GM12878 (cell line): Measurements from ENCODE around the gene DPM1. TPM values are rescaled to one million over a fixed set of nuclear protein-coding genes. Genes with fewer than 3 reads are reported as not detected.

Experiments used
- ATAC-seq: fragments of 200-7000 bp; cut with Tn5 transposase; 3 replicates; pipeline ENCODE4 v1.9.1; 2020; ENCODE audit warnings: mild to moderate bottlenecking, moderate library complexity
- BruUV-seq: library from RNA; stranded (reverse); fragments of 400-500 nt; replicated peaks from 2 replicates; lab custom pipeline; 2021; lab: Mats Ljungman, UMichigan
- CTCF ChIA-PET: fragments of 300-600 bp; sonication (Branson Sonifier 250); formaldehyde crosslinking; extraction: SDS; loops from one replicate; lab custom pipeline; 2021; ENCODE audit warnings: inconsistent platforms; lab: Yijun Ruan, JAX
- POLR2A ChIA-PET: fragments of 350-600 bp; formaldehyde crosslinking; extraction: SDS; loops from one replicate; lab custom pipeline; 2021; ENCODE audit warnings: inconsistent platforms; lab: Charles Lee
- RAD21 ChIA-PET: fragments of 300-600 bp; sonication (Branson Sonifier 250); formaldehyde crosslinking; loops from one replicate; lab custom pipeline; 2023; ENCODE audit warnings: antibody characterized with exemption; ENCODE audit not compliant: unreplicated experiment; lab: Charles Lee
- SMC1A ChIA-PET: fragments of 300-600 bp; sonication (Branson Sonifier 250); formaldehyde crosslinking; loops from one replicate; lab custom pipeline; 2023; ENCODE audit not compliant: unreplicated experiment, uncharacterized antibody; lab: Charles Lee
- DNase-seq: peaks from one replicate; pipeline ENCODE4 v3.0.0-alpha.2; 2011; ENCODE audit warnings: low read depth, low spot score
- FAIRE-seq: peaks from 3 replicates; lab custom pipeline; 2011; peaks lifted over from hg19 to GRCh38; lab: Jason Lieb, UNC
- H2AFZ ChIP-seq: 2 replicates; pipeline ENCODE4 v1.6.0; 2011; ENCODE audit warnings: low read depth, low read length, control low read depth; ENCODE audit not compliant: control insufficient read depth
- H3K27ac ChIP-seq: 2 replicates; pipeline ENCODE4 v1.5.1; 2011; ENCODE audit warnings: control low read depth; ENCODE audit not compliant: control insufficient read depth, insufficient read depth
- H3K27me3 ChIP-seq, 2 experiments: replicated peaks in 1 of 2; 2 replicates each; pipeline versions ENCODE4 v1.6.0 to v1.6.1; 2011; ENCODE audit warnings: low read length in 1 of 2; ENCODE audit not compliant: control insufficient read depth in 2 of 2, insufficient read depth in 2 of 2
- H3K36me3 ChIP-seq, 2 experiments: 2 replicates each; pipeline ENCODE4 v1.5.1; 2011; ENCODE audit warnings: low read length in 1 of 2; ENCODE audit not compliant: control insufficient read depth in 2 of 2, insufficient read depth in 2 of 2
- H3K4me1 ChIP-seq: 2 replicates; pipeline ENCODE4 v1.6.1; 2011; ENCODE audit warnings: mild to moderate bottlenecking, low read length, moderate library complexity, mixed read lengths; ENCODE audit not compliant: control insufficient read depth, insufficient read depth
- H3K4me2 ChIP-seq: 2 replicates; pipeline ENCODE4 v1.6.0; 2011; ENCODE audit warnings: control low read depth; ENCODE audit not compliant: control insufficient read depth, insufficient read depth
- H3K4me3 ChIP-seq: fragments of 200-600 bp; sonication (generic); 2 replicates; pipeline ENCODE4 v1.5.1; 2016
- H3K79me2 ChIP-seq: 2 replicates; pipeline ENCODE4 v1.6.0; 2011; ENCODE audit warnings: low read length; ENCODE audit not compliant: control insufficient read depth, insufficient read depth
- H3K9ac ChIP-seq: 2 replicates; pipeline ENCODE4 v1.8.0; 2011; ENCODE audit warnings: low read length, control low read depth, mixed read lengths; ENCODE audit not compliant: control insufficient read depth, insufficient read depth
- H3K9me3 ChIP-seq: replicated peaks from 3 replicates; pipeline ENCODE4 v1.5.1; 2011; ENCODE audit warnings: mild to moderate bottlenecking, low read length; ENCODE audit not compliant: control insufficient read depth, insufficient read depth
- H4K20me1 ChIP-seq: 2 replicates; pipeline ENCODE4 v1.6.0; 2011; ENCODE audit not compliant: control insufficient read depth, insufficient read depth
- BACH1 ChIP-seq: fragments of 450-650 bp; IDR thresholded peaks from 2 replicates; pipeline ENCODE4 v1.6.1; 2017; ENCODE audit warnings: mild to moderate bottlenecking, borderline replicate concordance
- EGR1 ChIP-seq, 2 experiments: IDR thresholded peaks; 1 replicate in 1 of 2; 2 replicates in 1 of 2; pipeline ENCODE4 v1.6.1; 2011 to 2012; ENCODE audit warnings: low read depth in 2 of 2, low read length in 2 of 2, borderline replicate concordance in 1 of 2, mild to moderate bottlenecking in 1 of 2, moderate library complexity in 1 of 2
- IKZF2 ChIP-seq, 2 experiments: fragments of 450-650 bp; IDR thresholded peaks; 2 replicates each; pipeline ENCODE4 v1.6.1; 2017; ENCODE audit warnings: mild to moderate bottlenecking in 2 of 2, moderate library complexity in 2 of 2
- JUND ChIP-seq: IDR thresholded peaks from 2 replicates; pipeline ENCODE4 v1.6.1; 2012; ENCODE audit warnings: low read depth, mild to moderate bottlenecking, low read length, improper control_type of control experiment, moderate library complexity
- MEF2A ChIP-seq: IDR thresholded peaks from 2 replicates; pipeline ENCODE4 v1.6.1; 2011; ENCODE audit warnings: low read depth, mild to moderate bottlenecking, low read length, moderate library complexity; ENCODE audit not compliant: insufficient read depth
- MXI1 ChIP-seq: fragments of 150-350 bp; IDR thresholded peaks from 2 replicates; pipeline ENCODE4 v1.6.1; 2011; ENCODE audit warnings: low read depth, mild to moderate bottlenecking, inconsistent platforms, low read length, improper control_type of control experiment
- NR2C2 ChIP-seq: IDR thresholded peaks from 2 replicates; pipeline ENCODE4 v1.6.1; 2011; ENCODE audit warnings: borderline replicate concordance, low read depth; ENCODE audit not compliant: control insufficient read depth, insufficient read length
- NR2F1 ChIP-seq: fragments of 450-650 bp; conservative IDR thresholded peaks from 2 replicates; pipeline ENCODE4 v1.6.1; 2017; ENCODE audit warnings: mild to moderate bottlenecking
- PBX3 ChIP-seq: IDR thresholded peaks from 2 replicates; pipeline ENCODE4 v1.6.1; 2011; ENCODE audit warnings: mild to moderate bottlenecking, low read depth, low read length, moderate library complexity; ENCODE audit not compliant: insufficient replicate concordance
- POU2F2 ChIP-seq: IDR thresholded peaks from 3 replicates; pipeline ENCODE4 v1.6.1; 2011; ENCODE audit warnings: low read depth, mild to moderate bottlenecking, low read length, borderline replicate concordance
- SMAD5 ChIP-seq: IDR thresholded peaks from 2 replicates; pipeline ENCODE4 v1.6.1; 2016; ENCODE audit warnings: antibody characterized with exemption, low read depth
- TARDBP ChIP-seq: IDR thresholded peaks from 2 replicates; pipeline ENCODE4 v1.6.1; 2016; ENCODE audit warnings: borderline replicate concordance
- YBX1 ChIP-seq: fragments of 450-650 bp; IDR thresholded peaks from 2 replicates; pipeline ENCODE4 v1.6.1; 2016; ENCODE audit warnings: antibody characterized with exemption
- WGBS: methylation state at CpG from one replicate; pipeline ENCODE4 v1.1.6; 2016; ENCODE audit warnings: low lambda C conversion rate; ENCODE audit not compliant: insufficient replicate concordance, insufficient coverage; ENCODE audit errors: missing lambda C conversion rate; 5-methylcytosine and 5-hydroxymethylcytosine counted together
- in situ Hi-C: fragments of 300-500 bp; cut with MboI; formaldehyde crosslinking; loops from 9 replicates; pipeline ENCODE4 v1.14.3; 2018; ENCODE audit warnings: mixed read lengths
- intact Hi-C: fragments of 100-400 bp; cut with micrococcal nuclease; formaldehyde crosslinking; loops from one replicate; pipeline ENCODE4 v1.14.2; 2022; ENCODE audit not compliant: unreplicated experiment
- polyA plus RNA-seq, 11 experiments: library from polyadenylated mRNA; depleted of rRNA in 4 of 11; unstranded in 6 of 11; stranded (reverse) in 5 of 11; fragments of >200 nt; fragmentation: Nextera tagmentation in 4 of 11; fragmentation: Illumina TruSeq in 1 of 11; extraction: Ambion mirVana in 4 of 11; extraction: Trizol in 1 of 11; gene quantifications; 1 replicate in 1 of 11; 2 replicates in 10 of 11; pipeline versions ENCODE4 v1.2.1 to v1.2.3, GENCODE V29; 2011 to 2016; ENCODE audit warnings: inconsistent platforms in 2 of 11, missing spikeins in 2 of 11, low read depth in 1 of 11
- total RNA-seq, 4 experiments: library from RNA; depleted of rRNA in 3 of 4; stranded (reverse); fragments of >200 nt in 3 of 4; fragmentation: Illumina TruSeq in 1 of 4; extraction: Trizol in 1 of 4; gene quantifications; 2 replicates each; pipeline versions ENCODE4 v1.2.1 to v1.2.3, GENCODE V29; 2013 to 2021
- TF ChIP-seq, protein P1 (sequence below): fragments of 450-650 bp; IDR thresholded peaks from 2 replicates; pipeline ENCODE4 v1.6.1; 2018; ENCODE audit warnings: mild to moderate bottlenecking, low read depth, moderate library complexity; ENCODE audit not compliant: partially characterized antibody

The DPM1 gene
- total and polyA plus RNA-seq, 10 of the 15 experiments (the other 5 are each of a cell fraction or from before 2014, with no cell fraction given) = 53.3 to 167 (median 108) TPM

DNA sequence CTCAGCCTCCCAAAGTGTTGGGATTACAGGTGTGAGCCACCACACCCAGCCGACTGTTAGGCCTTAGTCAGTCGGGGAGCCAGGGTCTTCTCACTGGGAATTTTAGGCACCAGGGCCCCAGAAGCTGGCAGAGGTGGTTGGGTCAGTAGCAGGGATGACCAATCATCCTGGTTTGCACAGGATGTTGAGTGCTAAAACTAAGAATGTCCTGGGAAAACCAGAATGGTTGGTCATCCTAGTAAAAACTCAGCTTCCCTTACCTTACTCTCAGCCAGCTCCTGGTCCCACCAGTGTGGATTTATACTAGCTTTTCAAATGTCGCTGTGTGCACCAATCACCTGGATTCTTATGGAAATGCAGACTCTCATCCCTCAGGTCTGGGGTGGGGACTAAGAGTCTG, 32.7 kb upstream of the DPM1 start:
- CTCF ChIA-PET = interaction anchor here (0.7 to 14.7 kb wide), 6 partner anchors 10 to 335 kb away, joined by 3 to 177 read pairs (median 4); no protein-coding TSS in a partner anchor
- Histone ChIP-seq H3K4me3 (no peak overlapping the region), H3K27me3 (no peaks in the 10 kb centered on the region), H3K79me2 (no peaks in the 10 kb centered on the region), H4K20me1 (no peaks in the 10 kb centered on the region), H3K27ac (no peak overlapping the region), H3K36me3 (no peaks in the 10 kb centered on the region), H3K9ac (no peak overlapping the region), H3K9me3 (no peaks in the 10 kb centered on the region), H3K4me2 (no peak overlapping the region), H2AFZ (no peak overlapping the region), H3K4me1 (no peaks in the 10 kb centered on the region)
- in situ Hi-C loops = no loop called here
- no TSS peak for BruUV-seq
- SMC1A ChIA-PET = interaction anchor here (0.6 to 1.4 kb wide), 4 partner anchors 197 to 632 kb away, joined by 3 to 4 read pairs (median 3); no protein-coding TSS in a partner anchor
- DNase-seq (no peak), ATAC-seq (no peak), FAIRE-seq (no peak)
- WGBS = 28% methylated on average over 3 of the region's 3 CpGs
- TF ChIP-seq MEF2A (no peak), EGR1 (IDR thresholded peaks at IDR 0.05; ENCODE audit: borderline replicate concordance in 1 of 2, low read depth in 2 of 2, low read length in 2 of 2) (no peak), NR2F1 (no peak), YBX1 (no peak), IKZF2 (IDR thresholded peaks at IDR 0.05) (no peak), MXI1 (no peak), PBX3 (no peak), BACH1 (no peak), SMAD5 (no peak), TARDBP (no peak), POU2F2 (no peak), JUND (no peak), NR2C2 (no peak)
- TF ChIP-seq, protein P1, sequence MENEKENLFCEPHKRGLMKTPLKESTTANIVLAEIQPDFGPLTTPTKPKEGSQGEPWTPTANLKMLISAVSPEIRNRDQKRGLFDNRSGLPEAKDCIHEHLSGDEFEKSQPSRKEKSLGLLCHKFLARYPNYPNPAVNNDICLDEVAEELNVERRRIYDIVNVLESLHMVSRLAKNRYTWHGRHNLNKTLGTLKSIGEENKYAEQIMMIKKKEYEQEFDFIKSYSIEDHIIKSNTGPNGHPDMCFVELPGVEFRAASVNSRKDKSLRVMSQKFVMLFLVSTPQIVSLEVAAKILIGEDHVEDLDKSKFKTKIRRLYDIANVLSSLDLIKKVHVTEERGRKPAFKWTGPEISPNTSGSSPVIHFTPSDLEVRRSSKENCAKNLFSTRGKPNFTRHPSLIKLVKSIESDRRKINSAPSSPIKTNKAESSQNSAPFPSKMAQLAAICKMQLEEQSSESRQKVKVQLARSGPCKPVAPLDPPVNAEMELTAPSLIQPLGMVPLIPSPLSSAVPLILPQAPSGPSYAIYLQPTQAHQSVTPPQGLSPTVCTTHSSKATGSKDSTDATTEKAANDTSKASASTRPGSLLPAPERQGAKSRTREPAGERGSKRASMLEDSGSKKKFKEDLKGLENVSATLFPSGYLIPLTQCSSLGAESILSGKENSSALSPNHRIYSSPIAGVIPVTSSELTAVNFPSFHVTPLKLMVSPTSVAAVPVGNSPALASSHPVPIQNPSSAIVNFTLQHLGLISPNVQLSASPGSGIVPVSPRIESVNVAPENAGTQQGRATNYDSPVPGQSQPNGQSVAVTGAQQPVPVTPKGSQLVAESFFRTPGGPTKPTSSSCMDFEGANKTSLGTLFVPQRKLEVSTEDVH = no peak
- POLR2A ChIA-PET = no interaction called here
- RAD21 ChIA-PET = no interaction called here
- intact Hi-C loops = no loop called here
